Inflammatory macrophage treated with lipopolysaccharide for 1 hour (primary cell): Measurements from ENCODE around the gene MT1E.

Experiments
- DNase-seq, 2 donors: peaks; one replicate each; pipeline ENCODE4 v3.0.0-alpha.2; 2020 to 2022

MT1E gene

GRCh38 chr16:56628486-56629350, 3.1 kb downstream of the MT1E start:
- peak in 1 of 2 donors; percentile 35 for DNase-seq

GRCh38 chr16:56629531-56629930, 4.0 kb downstream of the MT1E start:
- DNase-seq, result no peak

- DNase-seq, result peak; percentile 34 to 41
These were observed 4.6 kb downstream of the MT1E start for GRCh38 chr16:56630134-56630533.

GRCh38 chr16:56631197-56631596, 5.6 kb downstream of the MT1E start:
- no peak for DNase-seq

GRCh38 chr16:56631832-56632155, 6.2 kb downstream of the MT1E start:
- DNase-seq, result no peak

- DNase-seq, result no peak
These were observed 6.7 kb downstream of the MT1E start, which contains the start of gene MT1M for GRCh38 chr16:56632156-56632847. TSS of gene MT1M (plus strand) at chr16:56632659. CDS start at chr16:56632732, 73 bp downstream.

- DNase-seq, result no peak
These were observed 7.3 kb downstream of the MT1E start for GRCh38 chr16:56632848-56633365.

GRCh38 chr16:56633535-56633934, 8.0 kb downstream of the MT1E start:
- DNase-seq, result no peak

- no peak for DNase-seq
These were observed 9.3 kb downstream of the MT1E start for GRCh38 chr16:56634715-56635440.

GRCh38 chr16:56635441-56635967, 9.9 kb downstream of the MT1E start:
- no peak for DNase-seq

GRCh38 chr16:56636616-56637413, 11.2 kb downstream of the MT1E start:
- no peak for DNase-seq

GRCh38 chr16:56637814-56638750, 12.5 kb downstream of the MT1E start, which contains the start of gene MT1A:
TSS of gene MT1A (plus strand) at chr16:56638666. CDS start at chr16:56638739, 73 bp downstream.
- DNase-seq, result peak in 1 of 2 donors; percentile 40

GRCh38 chr16:56639045-56639444, 13.5 kb downstream of the MT1E start:
- DNase-seq, result no peak

- no peak for DNase-seq
These were observed 14.5 kb downstream of the MT1E start for GRCh38 chr16:56640076-56640475.

GRCh38 chr16:56641166-56641565, 15.6 kb downstream of the MT1E start:
- DNase-seq, result no peak

- peak; percentile 73 to 74 for DNase-seq
These were observed 17.6 kb downstream of the MT1E start for GRCh38 chr16:56643080-56643778.

- no peak for DNase-seq
These were observed 18.3 kb downstream of the MT1E start for GRCh38 chr16:56643833-56644232.

GRCh38 chr16:56645311-56645710, 19.7 kb downstream of the MT1E start:
- DNase-seq, result no peak

- no peak for DNase-seq
These were observed 20.3 kb downstream of the MT1E start for GRCh38 chr16:56645838-56646237.
